CD8-positive, alpha-beta memory T cell (primary cell): Measurements from ENCODE around the gene OR12D1. TPM values are rescaled to one million over a fixed set of nuclear protein-coding genes. Genes with fewer than 3 reads are reported as not detected.

ENCODE experiments used
- CTCF ChIA-PET: fragments of 350-600 bp; sonication (Branson Sonifier 250); formaldehyde crosslinking; loops from one replicate; lab custom pipeline; 2021; ENCODE audit warnings: antibody characterized with exemption; lab: Charles Lee
- POLR2A ChIA-PET: fragments of 350-600 bp; sonication (Branson Sonifier 250); formaldehyde crosslinking; loops from one replicate; lab custom pipeline; 2021; ENCODE audit warnings: antibody characterized with exemption; lab: Charles Lee
- DNase-seq, 5 donors: peaks; one replicate each; pipeline versions ENCODE4 v3.0.0 to v3.0.0-alpha.2; 2020 to 2022; ENCODE audit warnings: mixed read lengths in 1 of 5
- H3K27ac ChIP-seq: one replicate; pipeline ENCODE4 v1.7.0; 2013; ENCODE audit warnings: low read depth, mild to moderate bottlenecking, low read length, moderate library complexity
- H3K27me3 ChIP-seq: 2 replicates; pipeline ENCODE4 v1.7.0; 2013; ENCODE audit warnings: low read length, mild to moderate bottlenecking; ENCODE audit not compliant: insufficient read depth, poor library complexity, severe bottlenecking
- H3K36me3 ChIP-seq: 2 replicates; pipeline ENCODE4 v1.7.0; 2013; ENCODE audit warnings: mild to moderate bottlenecking, low read length, moderate library complexity; ENCODE audit not compliant: insufficient read depth
- H3K4me1 ChIP-seq: 2 replicates; pipeline ENCODE4 v1.7.0; 2013; ENCODE audit warnings: mild to moderate bottlenecking, low read length, moderate library complexity; ENCODE audit not compliant: insufficient read depth
- H3K4me3 ChIP-seq: 2 replicates; pipeline ENCODE4 v1.7.0; 2013; ENCODE audit warnings: mild to moderate bottlenecking, low read length
- H3K9me3 ChIP-seq: 2 replicates; pipeline ENCODE4 v1.7.0; 2013; ENCODE audit warnings: mild to moderate bottlenecking, low read length
- H3K27ac Mint-ChIP-seq, 8 donors: one replicate each; pipeline ENCODE4 v1.8.0; 2020 to 2021; ENCODE audit warnings: mixed read lengths in 8 of 8, mild to moderate bottlenecking in 6 of 8, inconsistent platforms in 3 of 8, moderate library complexity in 3 of 8
- H3K27me3 Mint-ChIP-seq, 2 donors: one replicate each; pipeline ENCODE4 v1.8.0; 2020 to 2021; ENCODE audit warnings: mixed read lengths in 2 of 2, mild to moderate bottlenecking in 1 of 2, moderate library complexity in 1 of 2
- H3K36me3 Mint-ChIP-seq, 3 donors: one replicate each; pipeline ENCODE4 v1.8.0; 2020 to 2021; ENCODE audit warnings: mixed read lengths in 3 of 3, inconsistent platforms in 1 of 3, mild to moderate bottlenecking in 1 of 3
- H3K4me1 Mint-ChIP-seq, 3 donors: one replicate each; pipeline ENCODE4 v1.8.0; 2020 to 2021; ENCODE audit warnings: mixed read lengths in 3 of 3, inconsistent platforms in 1 of 3, mild to moderate bottlenecking in 1 of 3
- H3K4me3 Mint-ChIP-seq, 7 donors: one replicate each; pipeline ENCODE4 v1.8.0; 2020 to 2021; ENCODE audit warnings: mixed read lengths in 7 of 7, mild to moderate bottlenecking in 6 of 7, moderate library complexity in 4 of 7, inconsistent platforms in 2 of 7
- H3K9me3 Mint-ChIP-seq, 5 donors: one replicate each; pipeline ENCODE4 v1.8.0; 2020 to 2022; ENCODE audit warnings: mixed read lengths in 5 of 5, mild to moderate bottlenecking in 3 of 5, moderate library complexity in 2 of 5, inconsistent platforms in 1 of 5
- polyA plus RNA-seq: library from polyadenylated mRNA; unstranded; fragments of 300-500 nt; fragmentation: Illumina TruSeq; gene quantifications from one replicate; pipeline ENCODE4 v1.2.3, GENCODE V29; 2021
- total RNA-seq, 2 experiments: library from RNA; stranded (reverse); gene quantifications; one replicate each; pipeline ENCODE4 v1.2.3, GENCODE V29; 2021

OR12D1 gene
- total and polyA plus RNA-seq, 3 experiments from 2014 or later: not detected

DNA sequence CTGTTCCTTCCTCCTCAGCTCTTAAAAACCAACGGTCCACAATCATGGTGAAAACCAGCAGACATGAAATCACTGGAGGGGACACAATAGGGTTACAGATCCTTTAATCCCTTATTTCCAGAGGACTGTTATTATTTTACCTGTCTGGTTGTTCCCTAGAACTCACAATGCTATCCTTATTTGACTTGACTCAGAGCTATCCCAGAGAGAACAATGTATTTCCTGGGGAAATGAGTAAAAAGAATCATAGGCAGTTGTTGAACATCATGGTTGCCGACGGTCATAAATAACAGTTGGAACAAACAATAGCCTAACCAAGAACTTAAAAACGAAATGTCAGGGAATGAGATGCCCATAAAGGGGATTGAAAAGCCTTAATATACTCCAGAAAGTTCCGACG, 51.5 kb downstream of the OR12D1 start:
- Histone ChIP-seq H3K4me3 (no peak overlapping the region), H3K9me3 (no peaks in the 10 kb centered on the region), H3K27me3 (no peaks in the 10 kb centered on the region), H3K27ac (no peak overlapping the region), H3K36me3 (no peaks in the 10 kb centered on the region), H3K4me1 (no peaks in the 10 kb centered on the region)
- H3K9me3 Mint-ChIP-seq: no peaks in the 10 kb centered on the region
- peaks cover 6 to 33% of the 10 kb centered on the region in 2 donors for H3K27me3 Mint-ChIP-seq
- no peak for DNase-seq
- no peaks in the 10 kb centered on the region for H3K36me3 Mint-ChIP-seq
- no peak overlapping the region for H3K4me3 Mint-ChIP-seq
- H3K4me1 Mint-ChIP-seq: no peaks in the 10 kb centered on the region
- no peak overlapping the region for H3K27ac Mint-ChIP-seq
- POLR2A ChIA-PET: no interaction called here
- CTCF ChIA-PET: no interaction called here

Other genes starting within 250 kb of the OR12D1 start
- gene OR2J2, start 244.0 kb upstream of the OR12D1 start, total RNA-seq: not detected
- gene OR2J2, start 244.0 kb upstream of the OR12D1 start, polyA plus RNA-seq: not detected
- not detected for gene OR14J1, start 113.2 kb upstream of the OR12D1 start, total RNA-seq
- gene OR14J1, start 113.2 kb upstream of the OR12D1 start, polyA plus RNA-seq: not detected
- not detected for gene OR5V1, start 46.1 kb upstream of the OR12D1 start, total RNA-seq
- not detected for gene OR5V1, start 46.1 kb upstream of the OR12D1 start, polyA plus RNA-seq
- not detected for gene OR12D3, start 39.6 kb upstream of the OR12D1 start, total RNA-seq
- gene OR12D3, start 39.6 kb upstream of the OR12D1 start, polyA plus RNA-seq: not detected
- gene OR12D2, start 19.3 kb upstream of the OR12D1 start, total RNA-seq: not detected
- gene OR12D2, start 19.3 kb upstream of the OR12D1 start, polyA plus RNA-seq: not detected
- not detected for gene OR10C1, start 24.4 kb downstream of the OR12D1 start, total RNA-seq
- not detected for gene OR10C1, start 24.4 kb downstream of the OR12D1 start, polyA plus RNA-seq
- not detected for gene OR11A1, start 42.1 kb downstream of the OR12D1 start, total RNA-seq
- gene OR11A1, start 42.1 kb downstream of the OR12D1 start, polyA plus RNA-seq: not detected
- not detected for gene OR2H1, start 42.2 kb downstream of the OR12D1 start, total RNA-seq
- gene OR2H1, start 42.2 kb downstream of the OR12D1 start, polyA plus RNA-seq: not detected
- gene MAS1L, start 73.0 kb downstream of the OR12D1 start, total RNA-seq: not detected
- gene MAS1L, start 73.0 kb downstream of the OR12D1 start, polyA plus RNA-seq: not detected
- 1 to 10 TPM; 2.5 to 2.6 TPM for gene UBD, start 144.8 kb downstream of the OR12D1 start, total RNA-seq
- gene UBD, start 144.8 kb downstream of the OR12D1 start, polyA plus RNA-seq: not detected
- not detected for gene OR2H2, start 170.2 kb downstream of the OR12D1 start, total RNA-seq
- not detected for gene OR2H2, start 170.2 kb downstream of the OR12D1 start, polyA plus RNA-seq
- gene GABBR1, start 218.3 kb downstream of the OR12D1 start, total RNA-seq: 1 to 10 TPM; 8.3 to 8.8 TPM
- gene GABBR1, start 218.3 kb downstream of the OR12D1 start, polyA plus RNA-seq: 0.45 TPM
- not detected for gene MOG, start 242.2 kb downstream of the OR12D1 start, total RNA-seq
- gene MOG, start 242.2 kb downstream of the OR12D1 start, polyA plus RNA-seq: not detected